Measurements from ENCODE around the gene ALDH18A1. TPM values are rescaled to one million over a fixed set of nuclear protein-coding genes. Genes with fewer than 3 reads are reported as not detected.

Gene ALDH18A1
- total RNA-seq, 4 donors from 2014 or later, result 66.6 to 134 (median 96.5) TPM

DNA sequence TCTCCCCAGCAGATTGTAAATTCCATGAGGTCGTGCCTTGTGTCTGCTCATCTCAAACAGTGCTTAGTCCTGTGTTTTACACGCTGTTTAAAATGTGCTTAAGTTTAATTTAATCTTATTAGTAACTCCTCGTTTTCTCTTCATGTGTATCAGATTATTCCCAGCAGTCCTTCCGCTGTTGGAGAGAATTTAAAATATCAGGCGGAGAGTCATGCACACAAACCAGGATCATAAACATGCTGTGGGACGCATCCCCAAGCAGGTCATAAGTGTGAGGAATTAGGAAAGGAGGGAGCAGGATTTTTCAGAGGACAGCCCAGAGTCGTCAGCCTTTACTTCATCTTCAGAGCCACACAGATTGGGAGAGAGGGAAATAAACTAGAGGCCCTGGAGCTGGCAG is 91.2 kb downstream of the ALDH18A1 start:
- Histone ChIP-seq H3K27ac (no peak overlapping the region), H3K9me3 (no peaks in the 10 kb centered on the region), H3K36me3 (no peaks in the 10 kb centered on the region), H3K27me3 (no peaks in the 10 kb centered on the region), H3K4me1 (peaks cover 1 to 6% of the 10 kb centered on the region in 2 donors), H3K4me3 (replicated peaks in 1 of 3) (no peak overlapping the region)
- no peak for DNase-seq
- WGBS, 2 donors, result 78 to 84% methylated on average over 7 of the region's 7 CpGs
- TF ChIP-seq, protein P1, sequence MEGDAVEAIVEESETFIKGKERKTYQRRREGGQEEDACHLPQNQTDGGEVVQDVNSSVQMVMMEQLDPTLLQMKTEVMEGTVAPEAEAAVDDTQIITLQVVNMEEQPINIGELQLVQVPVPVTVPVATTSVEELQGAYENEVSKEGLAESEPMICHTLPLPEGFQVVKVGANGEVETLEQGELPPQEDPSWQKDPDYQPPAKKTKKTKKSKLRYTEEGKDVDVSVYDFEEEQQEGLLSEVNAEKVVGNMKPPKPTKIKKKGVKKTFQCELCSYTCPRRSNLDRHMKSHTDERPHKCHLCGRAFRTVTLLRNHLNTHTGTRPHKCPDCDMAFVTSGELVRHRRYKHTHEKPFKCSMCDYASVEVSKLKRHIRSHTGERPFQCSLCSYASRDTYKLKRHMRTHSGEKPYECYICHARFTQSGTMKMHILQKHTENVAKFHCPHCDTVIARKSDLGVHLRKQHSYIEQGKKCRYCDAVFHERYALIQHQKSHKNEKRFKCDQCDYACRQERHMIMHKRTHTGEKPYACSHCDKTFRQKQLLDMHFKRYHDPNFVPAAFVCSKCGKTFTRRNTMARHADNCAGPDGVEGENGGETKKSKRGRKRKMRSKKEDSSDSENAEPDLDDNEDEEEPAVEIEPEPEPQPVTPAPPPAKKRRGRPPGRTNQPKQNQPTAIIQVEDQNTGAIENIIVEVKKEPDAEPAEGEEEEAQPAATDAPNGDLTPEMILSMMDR (IDR thresholded peaks at IDR 0.05), result no peak
- no peak for TF ChIP-seq POLR2A (IDR thresholded peaks at IDR 0.05)
- intact Hi-C loops (cut with DNase I), result no loop called here

DNA sequence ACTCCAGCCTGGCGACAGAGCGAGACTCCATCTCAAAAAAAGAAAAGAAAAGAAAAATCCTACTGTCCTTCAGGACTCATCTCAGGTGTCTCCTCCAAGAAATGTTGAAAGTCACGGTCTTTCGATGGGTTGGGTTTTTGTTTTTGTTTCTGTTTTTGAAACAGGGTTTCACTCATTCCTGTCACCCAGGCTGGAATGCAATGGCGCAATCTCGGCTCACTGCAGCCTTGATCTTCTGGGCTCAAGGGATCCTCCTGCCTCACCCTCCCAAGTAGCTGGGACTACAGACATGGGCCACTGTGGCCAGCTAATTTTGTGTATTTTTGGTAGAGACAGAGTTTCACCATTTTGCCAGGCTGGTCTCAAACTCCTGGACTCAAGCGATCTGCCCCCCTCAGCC is 92.2 kb downstream of the ALDH18A1 start:
- TF ChIP-seq, protein P1 (IDR thresholded peaks at IDR 0.05), result no peak
- TF ChIP-seq POLR2A (IDR thresholded peaks at IDR 0.05), result no peak
- H3K4me1 ChIP-seq, result peaks cover 5 to 10% of the 10 kb centered on the region in 2 donors
- no peak overlapping the region for H3K27ac ChIP-seq
- H3K4me3 ChIP-seq (replicated peaks in 1 of 3), result no peak overlapping the region
- intact Hi-C loops (cut with DNase I), result no loop called here
- no peaks in the 10 kb centered on the region for H3K9me3 ChIP-seq
- no peaks in the 10 kb centered on the region for H3K36me3 ChIP-seq
- WGBS, 2 donors, result 94 to 95% methylated on average over 7 of the region's 7 CpGs
- DNase-seq, result no peak
- no peaks in the 10 kb centered on the region for H3K27me3 ChIP-seq

DNA sequence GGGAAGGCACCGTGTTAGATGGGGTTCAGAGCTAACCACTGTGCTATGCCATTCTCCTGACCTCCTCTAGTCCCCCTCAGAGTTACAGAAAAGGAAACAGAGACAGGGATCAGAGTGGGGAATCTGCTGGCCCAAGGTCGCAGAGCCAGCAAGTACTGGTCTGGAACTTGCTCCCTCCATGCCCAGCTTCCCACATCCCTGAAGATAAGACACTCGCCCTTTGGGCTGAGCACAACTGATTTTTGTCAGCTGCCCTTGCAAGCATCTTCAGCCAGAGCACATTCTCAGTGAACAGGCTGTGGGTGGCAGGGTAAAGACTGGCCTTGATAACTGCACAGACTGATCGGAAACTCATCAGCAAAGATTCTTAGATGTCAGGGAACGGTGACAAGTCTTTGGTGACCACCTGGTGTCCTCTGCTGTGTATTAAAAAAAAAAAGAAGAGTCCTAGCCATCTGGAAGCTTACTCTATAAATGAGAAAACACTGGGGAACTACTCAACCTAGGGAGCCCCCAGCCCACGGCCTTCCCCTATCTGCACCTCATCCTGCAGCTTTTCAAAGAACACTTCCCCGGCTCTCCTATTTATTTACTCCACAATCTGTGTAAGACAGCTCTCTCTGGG is 94.1 kb downstream of the ALDH18A1 start:
- intact Hi-C loops (cut with DNase I), result no loop called here
- H3K4me3 ChIP-seq (replicated peaks in 1 of 3), result no peak overlapping the region
- H3K27ac ChIP-seq, result no peak overlapping the region
- no peaks in the 10 kb centered on the region for H3K36me3 ChIP-seq
- WGBS, 2 donors, result 72 to 75% methylated on average over 7 of the region's 7 CpGs
- peaks cover 5 to 10% of the 10 kb centered on the region in 2 donors for H3K4me1 ChIP-seq
- H3K27me3 ChIP-seq, result no peaks in the 10 kb centered on the region
- H3K9me3 ChIP-seq, result no peaks in the 10 kb centered on the region
- TF ChIP-seq, protein P1 (IDR thresholded peaks at IDR 0.05), result no peak
- TF ChIP-seq POLR2A (IDR thresholded peaks at IDR 0.05), result no peak
- DNase-seq, result no peak

DNA sequence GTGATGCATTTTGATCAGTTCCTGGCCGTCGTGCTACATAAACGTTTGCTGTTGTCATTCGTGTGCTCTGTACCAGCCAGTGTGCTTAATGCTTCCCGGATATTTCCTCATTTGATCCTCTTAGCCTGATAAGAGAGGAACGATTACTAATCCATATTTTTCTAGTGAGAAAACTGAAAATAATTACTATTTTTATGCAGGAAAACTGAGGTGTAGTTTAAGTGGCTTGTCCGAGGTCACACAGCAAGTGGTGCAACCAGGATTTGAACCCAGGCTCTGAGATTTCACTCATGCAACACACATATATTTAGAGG is 94.7 kb downstream of the ALDH18A1 start:
- H3K27me3 ChIP-seq, result no peaks in the 10 kb centered on the region
- H3K4me3 ChIP-seq (replicated peaks in 1 of 3), result peak overlapping the region in 2 of 3 donors; percentile 7 to 27
- TF ChIP-seq POLR2A (IDR thresholded peaks at IDR 0.05), result no peak
- TF ChIP-seq, protein P1 (IDR thresholded peaks at IDR 0.05), result no peak
- DNase-seq, result no peak
- H3K27ac ChIP-seq, result no peak overlapping the region
- no peaks in the 10 kb centered on the region for H3K36me3 ChIP-seq
- peaks cover 5 to 10% of the 10 kb centered on the region in 2 donors for H3K4me1 ChIP-seq
- no peaks in the 10 kb centered on the region for H3K9me3 ChIP-seq
- intact Hi-C loops (cut with DNase I), result no loop called here
- 59 to 60% methylated on average over 7 of the region's 7 CpGs for WGBS, 2 donors

DNA sequence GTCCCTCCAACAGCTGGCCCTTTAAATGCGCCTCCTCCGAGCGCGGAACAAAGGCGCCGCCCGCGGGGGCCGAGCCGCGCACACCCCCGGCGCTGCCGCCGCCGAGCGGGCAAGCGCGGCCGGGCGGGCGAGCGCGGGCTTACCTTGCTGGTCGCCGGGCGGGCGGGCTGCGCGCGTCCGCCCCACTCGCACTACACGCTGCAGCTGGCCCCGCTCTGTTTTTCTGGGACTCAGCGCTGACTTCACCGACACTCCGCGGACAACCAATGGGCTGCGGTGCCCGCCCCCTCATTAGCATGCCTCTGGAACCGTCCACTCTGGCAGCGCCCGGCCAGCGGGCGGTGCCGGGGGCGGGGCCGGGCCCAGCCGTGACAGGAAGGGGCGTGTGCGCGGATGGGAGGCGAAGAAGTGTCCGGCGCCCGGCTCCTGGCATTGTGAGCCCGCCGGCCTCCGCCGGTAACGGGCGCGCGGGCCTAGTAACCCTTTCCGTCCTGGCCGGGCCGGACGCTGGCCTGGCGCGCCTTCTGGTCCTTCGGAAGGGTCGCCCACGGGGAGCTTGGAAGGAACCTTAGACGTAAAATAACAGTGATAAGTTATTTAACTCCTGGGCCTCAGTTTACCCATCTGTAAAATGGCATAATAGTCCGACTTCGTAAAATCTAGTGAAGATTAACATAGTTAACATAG is 95.2 kb downstream of the ALDH18A1 start, which contains the start of gene SORBS1:
Gene SORBS1, minus strand, starts transcription at position 195 of the 687 bp plus-strand sequence. CDS start 120,236 bp downstream, outside the sequence.
- no peaks in the 10 kb centered on the region for H3K36me3 ChIP-seq
- H3K9me3 ChIP-seq, result no peaks in the 10 kb centered on the region
- peak; percentile 97 to 98 for DNase-seq
- peaks cover 5 to 10% of the 10 kb centered on the region in 2 donors for H3K4me1 ChIP-seq
- 3 to 8% methylated on average over 10 to 27 of the region's 77 CpGs for WGBS, 2 donors
- intact Hi-C loops (cut with DNase I), result no loop called here
- peak within 1 kb of the TSS; percentile 46 to 85 (median 68) for H3K27ac ChIP-seq
- peak within 1 kb of the TSS; percentile 66 to 88 (median 75) for H3K4me3 ChIP-seq (replicated peaks in 1 of 3)
- H3K27me3 ChIP-seq, result no peaks in the 10 kb centered on the region
- TF ChIP-seq POLR2A (IDR thresholded peaks at IDR 0.05), result peak; percentile 76 to 100
- TF ChIP-seq, protein P1 (IDR thresholded peaks at IDR 0.05), result peak in 1 of 6 experiments; percentile 6

Data from thyroid gland (tissue), 4 donors.